Stimulated activated naive CD8-positive, alpha-beta T cell treated with anti-CD3 and anti-CD28 coated beads, Interleukin-15, Interleukin-2, amounts not matched to agents 100 ng/mL and 50 ng/mL, for 24 hours (primary cell): ENCODE data around the gene NOL4L.

ENCODE experiments used
- H3K27ac Mint-ChIP-seq: one replicate; pipeline ENCODE4 v1.8.0; 2021; ENCODE audit warnings: mild to moderate bottlenecking, mixed read lengths
- H3K27me3 Mint-ChIP-seq: one replicate; pipeline ENCODE4 v1.8.0; 2021; ENCODE audit warnings: mixed read lengths
- H3K36me3 Mint-ChIP-seq: one replicate; pipeline ENCODE4 v1.8.0; 2021; ENCODE audit warnings: low read depth, mixed read lengths
- H3K4me1 Mint-ChIP-seq: one replicate; pipeline ENCODE4 v1.8.0; 2021; ENCODE audit warnings: low read depth, mixed read lengths
- H3K4me3 Mint-ChIP-seq: one replicate; pipeline ENCODE4 v1.8.0; 2021; ENCODE audit warnings: mild to moderate bottlenecking, mixed read lengths
- H3K9me3 Mint-ChIP-seq: one replicate; pipeline ENCODE4 v1.8.0; 2021; ENCODE audit warnings: mixed read lengths

NOL4L gene

DNA sequence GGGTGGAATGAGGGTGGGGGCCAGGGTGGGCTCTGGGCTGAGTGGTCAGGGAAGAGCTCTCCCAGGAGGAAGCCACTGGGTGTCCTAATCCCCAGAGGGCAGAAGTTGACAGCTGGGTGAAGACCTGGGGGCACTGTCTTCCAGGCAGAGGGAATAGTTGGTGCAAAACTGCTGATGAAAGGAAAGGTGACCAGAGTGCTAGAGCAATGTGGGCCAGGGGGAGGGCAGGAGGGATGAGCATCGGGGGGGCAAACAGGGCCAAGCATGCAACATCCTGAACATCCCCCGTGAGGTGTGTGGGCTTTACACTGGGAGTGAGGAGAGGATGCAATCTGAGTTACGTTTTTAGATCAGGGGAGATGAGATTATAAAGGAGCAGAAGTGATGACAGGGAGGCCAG, 97.8 kb downstream of the NOL4L start:
- Mint-ChIP-seq H3K9me3 (no peaks in the 10 kb centered on the region), H3K36me3 (peaks cover 3% of the 10 kb centered on the region), H3K27me3 (no peaks in the 10 kb centered on the region), H3K4me3 (no peak overlapping the region), H3K27ac (no peak overlapping the region), H3K4me1 (peaks cover 15% of the 10 kb centered on the region)

- no peaks in the 10 kb centered on the region for H3K27me3 Mint-ChIP-seq
- no peaks in the 10 kb centered on the region for H3K9me3 Mint-ChIP-seq
- peaks cover 19% of the 10 kb centered on the region for H3K4me1 Mint-ChIP-seq
- H3K27ac Mint-ChIP-seq: peak overlapping the region; percentile 92
- no peak overlapping the region for H3K4me3 Mint-ChIP-seq
- H3K36me3 Mint-ChIP-seq: peaks cover 3% of the 10 kb centered on the region
Observed at GRCh38 chr20:32485770-32486478, 99.2 kb downstream of the NOL4L start.

DNA sequence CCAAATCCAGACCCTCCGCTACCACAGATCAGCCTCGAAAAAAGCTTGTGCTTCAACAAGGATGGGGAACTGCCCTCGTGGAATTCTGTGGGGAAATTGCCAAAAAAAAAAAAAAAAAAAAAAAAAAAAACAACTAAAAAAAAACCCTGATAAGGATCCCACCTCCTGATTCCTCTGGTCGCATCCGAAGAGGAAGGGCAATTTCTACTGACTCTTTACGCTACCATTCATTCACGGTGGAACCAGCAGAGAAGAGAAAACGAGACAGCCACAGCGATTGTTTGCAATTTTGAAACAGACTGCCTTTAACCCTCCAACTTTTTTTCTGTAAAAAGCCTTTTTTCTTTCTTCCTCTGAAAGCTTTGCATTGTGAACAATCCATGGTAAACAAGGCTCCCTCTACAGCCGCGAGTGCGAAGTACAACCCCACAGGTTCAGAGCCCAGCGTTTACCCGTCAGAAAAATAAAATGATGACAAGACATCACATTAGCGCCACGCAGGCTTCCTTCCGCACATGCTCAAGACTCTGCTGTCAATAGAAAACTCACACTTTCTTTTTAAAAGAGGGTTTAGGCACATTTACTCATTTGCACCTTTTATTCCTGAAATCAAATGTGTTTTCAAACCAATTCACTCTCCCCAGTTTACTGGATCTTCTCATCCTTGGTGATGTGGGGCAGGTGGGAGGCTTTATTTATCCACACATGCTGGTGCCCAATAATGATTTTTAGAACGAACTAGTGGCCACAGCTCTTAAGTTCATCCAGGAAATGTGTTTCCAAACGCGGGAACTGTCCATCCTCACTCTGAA, 100.0 kb downstream of the NOL4L start:
- H3K36me3 Mint-ChIP-seq: peaks cover 3% of the 10 kb centered on the region
- peak overlapping the region; percentile 92 for H3K27ac Mint-ChIP-seq
- H3K27me3 Mint-ChIP-seq: no peaks in the 10 kb centered on the region
- H3K4me1 Mint-ChIP-seq: peaks cover 19% of the 10 kb centered on the region
- H3K9me3 Mint-ChIP-seq: no peaks in the 10 kb centered on the region
- H3K4me3 Mint-ChIP-seq: peak overlapping the region; percentile 89

DNA sequence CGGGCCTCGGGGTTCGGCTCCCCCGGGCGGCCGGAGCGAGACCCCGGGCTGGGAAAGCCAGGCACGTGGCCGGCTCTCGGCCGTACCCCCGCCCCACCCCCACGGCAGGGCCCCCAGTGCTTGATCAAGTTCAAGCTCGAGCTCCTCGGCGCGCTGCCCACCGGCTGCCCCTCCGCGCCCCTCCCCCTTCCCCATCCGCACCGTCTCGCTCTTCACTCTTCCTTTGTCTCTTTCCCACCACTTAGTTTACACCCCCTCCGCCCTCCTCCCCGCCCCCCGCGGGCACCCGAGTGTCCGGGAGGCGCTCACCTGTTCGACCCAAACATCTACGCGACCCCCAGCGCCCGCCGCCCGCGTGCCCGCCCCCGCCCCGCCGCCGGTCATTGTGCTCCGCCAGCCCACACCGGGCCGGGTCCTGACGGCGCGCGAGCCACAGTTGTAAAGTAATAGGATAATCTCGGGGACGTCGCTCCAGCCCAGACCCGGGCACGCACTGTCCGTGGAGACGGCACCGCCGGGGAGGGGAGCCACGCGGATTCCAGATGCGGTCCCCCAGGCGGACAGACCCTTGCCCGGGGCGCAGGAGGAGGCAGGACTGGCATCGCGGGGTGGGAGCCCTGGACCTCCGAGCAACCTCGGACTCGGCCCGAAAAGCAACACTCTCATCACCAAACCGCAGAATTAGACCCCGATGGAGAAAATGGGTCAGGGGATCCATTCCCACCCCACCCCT, 100.7 kb downstream of the NOL4L start:
- peak overlapping the region; percentile 89 for H3K4me3 Mint-ChIP-seq
- peak overlapping the region; percentile 36 for H3K27ac Mint-ChIP-seq
- H3K36me3 Mint-ChIP-seq: peaks cover 3% of the 10 kb centered on the region
- no peaks in the 10 kb centered on the region for H3K9me3 Mint-ChIP-seq
- H3K27me3 Mint-ChIP-seq: no peaks in the 10 kb centered on the region
- peaks cover 19% of the 10 kb centered on the region for H3K4me1 Mint-ChIP-seq

DNA sequence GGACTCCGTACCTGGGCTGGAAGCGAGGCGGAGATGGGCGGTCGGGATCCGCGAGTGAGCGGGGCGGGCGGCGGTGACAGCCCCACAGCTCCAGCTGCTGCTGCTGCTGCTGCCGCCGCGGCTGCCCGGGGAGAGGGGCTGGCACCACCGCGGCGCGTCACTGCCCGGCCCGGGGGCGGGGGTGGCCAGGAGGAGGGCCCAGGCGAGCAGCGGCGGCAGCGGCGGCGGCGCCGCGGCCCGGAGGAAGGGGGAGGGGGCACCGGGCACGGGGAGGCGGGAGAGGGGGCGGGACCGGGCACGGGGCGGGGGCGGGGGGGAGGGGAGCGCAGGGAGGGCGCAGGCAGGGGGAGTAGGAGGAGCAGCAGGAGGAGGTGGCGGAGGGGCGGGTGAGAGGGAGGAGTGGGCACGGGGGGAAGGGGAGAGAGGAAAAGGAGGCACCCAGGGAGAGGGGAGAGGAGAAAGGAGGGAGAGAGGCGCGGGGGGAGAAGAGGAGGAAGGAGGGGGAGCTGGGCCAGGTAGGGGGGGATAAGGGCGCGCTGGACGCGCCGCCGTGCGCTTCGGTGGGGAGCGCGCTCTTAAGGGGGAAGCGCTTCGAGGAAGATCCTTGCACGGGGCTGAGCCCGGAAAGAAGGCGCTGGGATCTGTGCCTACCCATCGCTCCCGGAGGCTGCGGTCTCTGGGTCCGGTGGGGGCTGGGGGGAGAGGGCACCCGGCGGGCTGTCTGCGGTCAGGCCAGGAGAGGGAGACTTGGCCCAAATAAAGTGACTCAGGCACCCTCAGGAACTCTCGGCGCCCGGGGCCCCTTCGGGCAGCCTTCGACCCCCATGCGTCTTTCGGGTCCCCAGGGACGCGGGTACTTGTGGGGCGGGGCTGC, 101.5 kb downstream of the NOL4L start:
- Mint-ChIP-seq H3K4me1 (peaks cover 23% of the 10 kb centered on the region), H3K27me3 (no peaks in the 10 kb centered on the region), H3K27ac (no peak overlapping the region)

DNA sequence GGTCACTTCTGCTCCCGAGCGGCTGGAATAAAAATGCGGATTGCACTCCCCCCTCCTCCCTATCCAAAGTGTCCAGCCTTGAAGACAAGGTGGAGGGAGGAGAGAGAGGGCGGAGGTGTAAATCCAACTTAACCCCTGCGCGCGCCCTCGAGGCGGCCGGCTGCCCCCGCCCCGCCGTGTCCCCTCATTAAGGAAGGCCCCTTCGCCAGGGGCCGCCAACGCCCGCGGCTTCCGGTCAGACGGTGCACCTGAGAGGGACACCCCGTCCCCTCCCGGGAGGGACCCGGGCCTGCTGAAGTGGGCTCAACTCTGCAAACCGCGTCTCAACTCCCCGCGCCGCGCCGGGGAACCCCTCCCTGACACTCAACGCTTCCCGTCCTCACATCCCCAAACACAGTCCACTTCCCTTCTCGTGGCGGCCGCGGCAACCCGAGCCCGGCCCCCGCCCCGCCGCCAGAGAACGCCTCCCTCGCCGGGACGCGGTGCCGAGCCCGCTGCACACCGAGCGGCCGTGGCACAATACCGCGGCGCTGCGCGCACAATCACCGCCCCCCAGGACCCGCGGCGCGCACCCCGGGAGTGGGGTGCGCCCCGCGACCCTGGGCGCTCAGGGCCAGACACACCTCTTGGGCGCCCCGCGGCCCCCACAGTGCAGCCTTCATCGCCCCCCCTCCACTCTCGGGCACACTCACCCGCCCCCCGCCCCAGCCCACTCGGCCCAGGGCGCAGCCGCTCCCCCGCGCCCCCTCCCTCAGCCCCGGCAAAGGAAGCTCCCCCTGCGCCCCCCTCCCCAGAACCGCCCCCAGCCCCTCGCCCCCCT, 102.5 kb downstream of the NOL4L start:
- peaks cover 30% of the 10 kb centered on the region for H3K4me1 Mint-ChIP-seq
- H3K27ac Mint-ChIP-seq: no peak overlapping the region

More for the DNA sequence above, 101.5 kb downstream of the NOL4L start:
- peak overlapping the region; percentile 76 for H3K4me3 Mint-ChIP-seq
- H3K36me3 Mint-ChIP-seq: peaks cover 3% of the 10 kb centered on the region
- no peaks in the 10 kb centered on the region for H3K9me3 Mint-ChIP-seq

DNA sequence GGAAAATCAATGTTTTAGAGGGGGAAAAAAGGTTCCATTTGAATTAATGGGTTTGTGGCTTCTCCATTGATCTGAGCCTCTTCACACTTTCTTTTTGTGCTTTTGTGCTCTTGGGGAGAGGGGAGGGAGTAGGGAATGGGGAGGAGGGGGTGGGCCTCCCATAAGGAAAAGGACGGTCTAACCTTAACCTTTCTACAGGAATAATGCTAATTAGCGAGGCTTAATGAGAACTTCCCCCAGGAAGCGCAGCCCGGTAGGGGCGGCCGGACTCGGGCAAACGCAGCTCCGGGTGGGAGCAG, 103.0 kb downstream of the NOL4L start:
- Mint-ChIP-seq H3K9me3 (no peaks in the 10 kb centered on the region), H3K36me3 (peaks cover 3% of the 10 kb centered on the region), H3K27me3 (no peaks in the 10 kb centered on the region), H3K4me1 (peaks cover 35% of the 10 kb centered on the region), H3K4me3 (peak overlapping the region; percentile 61), H3K27ac (no peak overlapping the region)

More for the DNA sequence above, 102.5 kb downstream of the NOL4L start:
- peak overlapping the region; percentile 68 for H3K4me3 Mint-ChIP-seq
- no peaks in the 10 kb centered on the region for H3K9me3 Mint-ChIP-seq
- H3K27me3 Mint-ChIP-seq: no peaks in the 10 kb centered on the region
- H3K36me3 Mint-ChIP-seq: peaks cover 3% of the 10 kb centered on the region

DNA sequence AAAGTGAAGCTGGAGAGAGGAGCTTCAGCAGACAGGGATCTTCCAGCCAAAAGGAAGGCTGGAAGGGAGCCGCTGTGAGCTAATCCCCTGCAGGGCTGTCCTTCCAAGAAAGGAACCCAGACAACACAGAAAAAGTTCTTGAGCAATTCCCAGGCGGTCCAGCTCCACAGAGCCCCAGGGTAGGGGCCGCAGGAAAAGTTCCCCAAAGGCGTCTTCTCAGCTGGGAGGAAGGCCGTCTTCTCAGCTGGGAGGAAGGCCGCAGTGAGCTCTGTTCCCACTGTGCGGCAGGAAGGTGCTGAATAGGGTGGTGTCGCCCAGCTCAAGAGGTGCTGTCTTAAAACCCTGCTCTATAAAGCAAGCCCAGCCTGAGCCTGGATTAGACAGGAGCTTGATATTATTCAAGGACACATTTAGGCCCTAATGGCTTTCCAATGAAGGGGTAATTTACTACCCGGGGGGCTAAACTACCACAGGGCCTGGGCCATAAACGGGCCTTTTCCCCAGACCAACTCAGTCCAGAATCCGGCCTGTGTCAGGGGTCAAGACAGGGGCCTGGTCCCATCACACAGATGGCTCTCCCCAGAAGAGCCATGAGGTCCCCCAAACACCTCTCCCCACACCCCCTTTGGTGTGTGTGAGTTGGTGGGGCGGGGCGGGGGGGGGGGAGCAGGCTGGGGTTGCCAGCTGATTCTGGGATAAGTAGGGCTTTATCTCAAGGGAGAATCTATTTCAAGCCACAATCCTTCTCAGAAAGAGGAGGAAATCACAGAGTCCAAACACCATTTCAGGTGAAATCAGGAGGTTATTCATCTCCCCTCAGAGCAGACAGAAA, 103.6 kb downstream of the NOL4L start:
- H3K9me3 Mint-ChIP-seq: no peaks in the 10 kb centered on the region
- H3K4me1 Mint-ChIP-seq: peaks cover 41% of the 10 kb centered on the region
- peaks cover 2% of the 10 kb centered on the region for H3K36me3 Mint-ChIP-seq
- peak overlapping the region; percentile 61 for H3K4me3 Mint-ChIP-seq
- no peak overlapping the region for H3K27ac Mint-ChIP-seq
- H3K27me3 Mint-ChIP-seq: no peaks in the 10 kb centered on the region

- H3K27ac Mint-ChIP-seq: no peak overlapping the region
- no peak overlapping the region for H3K4me3 Mint-ChIP-seq
- no peaks in the 10 kb centered on the region for H3K36me3 Mint-ChIP-seq
- H3K27me3 Mint-ChIP-seq: no peaks in the 10 kb centered on the region
- H3K9me3 Mint-ChIP-seq: no peaks in the 10 kb centered on the region
- peaks cover 44% of the 10 kb centered on the region for H3K4me1 Mint-ChIP-seq
Observed at GRCh38 chr20:32480371-32481241, 104.5 kb downstream of the NOL4L start.

DNA sequence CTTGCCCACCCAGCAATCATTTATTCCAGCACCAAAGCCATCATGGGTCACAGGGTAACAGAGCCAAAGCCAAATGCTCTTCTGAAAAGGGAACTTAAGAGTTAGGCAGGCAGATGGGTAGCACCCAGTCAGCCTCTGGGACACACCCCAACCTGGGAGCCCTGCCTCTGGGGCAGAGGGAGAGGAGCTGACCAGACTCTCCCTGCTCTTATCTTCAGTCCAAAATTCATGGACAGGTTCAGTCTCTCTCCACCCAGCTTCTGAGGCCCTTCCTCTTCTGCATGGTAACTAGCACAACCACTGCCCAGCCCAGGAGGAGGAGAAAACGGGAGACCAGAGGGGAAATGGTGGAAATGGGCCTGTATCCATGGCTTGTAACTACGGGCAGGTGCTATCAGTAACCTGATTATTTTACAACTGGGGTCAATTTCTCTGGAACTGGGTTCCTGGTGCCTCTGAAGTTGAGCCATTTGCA, 105.4 kb downstream of the NOL4L start:
- no peaks in the 10 kb centered on the region for H3K27me3 Mint-ChIP-seq
- H3K36me3 Mint-ChIP-seq: no peaks in the 10 kb centered on the region
- H3K4me1 Mint-ChIP-seq: peaks cover 38% of the 10 kb centered on the region
- no peak overlapping the region for H3K4me3 Mint-ChIP-seq
- no peak overlapping the region for H3K27ac Mint-ChIP-seq
- no peaks in the 10 kb centered on the region for H3K9me3 Mint-ChIP-seq

DNA sequence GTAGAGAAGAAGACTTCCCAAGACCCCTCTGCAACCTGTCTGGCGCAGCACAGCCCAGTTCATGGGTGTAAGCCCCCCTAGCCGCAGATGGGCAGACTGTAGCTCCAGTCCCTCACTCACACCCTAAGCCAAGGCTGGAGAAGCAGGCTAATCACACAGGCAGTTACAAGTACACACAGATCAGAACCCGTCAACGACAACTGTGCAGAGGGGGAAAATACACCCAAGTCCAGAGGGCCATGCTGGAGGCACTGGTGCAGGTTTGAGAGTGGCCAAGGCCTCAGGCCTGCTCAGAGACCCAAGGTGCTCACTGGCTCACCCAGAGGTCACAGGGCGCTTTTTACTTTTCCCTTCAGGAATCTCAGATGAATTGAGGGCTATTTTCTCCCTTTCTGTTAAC, 106.1 kb downstream of the NOL4L start:
- Mint-ChIP-seq H3K27ac (no peak overlapping the region), H3K27me3 (no peaks in the 10 kb centered on the region), H3K9me3 (no peaks in the 10 kb centered on the region), H3K36me3 (no peaks in the 10 kb centered on the region), H3K4me3 (no peak overlapping the region), H3K4me1 (peaks cover 37% of the 10 kb centered on the region)

- Mint-ChIP-seq H3K9me3 (no peaks in the 10 kb centered on the region), H3K27ac (no peak overlapping the region), H3K27me3 (no peaks in the 10 kb centered on the region), H3K4me1 (peaks cover 37% of the 10 kb centered on the region), H3K4me3 (no peak overlapping the region), H3K36me3 (no peaks in the 10 kb centered on the region)
Observed at GRCh38 chr20:32478576-32478975, 106.6 kb downstream of the NOL4L start.
